Spleen (tissue), 11 donors: ENCODE measurements around the gene CRYBG1. TPM values are rescaled to one million over a fixed set of nuclear protein-coding genes. Genes with fewer than 3 reads are reported as not detected.

Experiments
- DNase-seq: peaks from one replicate; pipeline ENCODE4 v3.0.0-alpha.2; 2020
- H3K27ac ChIP-seq, 8 donors: fragments of 200-600 bp; sonication (generic) in 7 of 8; 1 replicate in 4 of 8; 2 replicates in 4 of 8; pipeline versions ENCODE4 v1.5.0 to v1.8.0; 2016 to 2021; ENCODE audit warnings: inconsistent platforms in 4 of 8, mild to moderate bottlenecking in 4 of 8, moderate library complexity in 1 of 8
- H3K27me3 ChIP-seq, 7 donors: fragments of 200-600 bp; sonication (generic) in 6 of 7; replicated peaks in 1 of 7; 1 replicate in 4 of 7; 2 replicates in 3 of 7; pipeline versions ENCODE4 v1.5.0 to v1.8.0; 2016 to 2021; ENCODE audit warnings: inconsistent platforms in 3 of 7, mild to moderate bottlenecking in 1 of 7
- H3K36me3 ChIP-seq, 6 donors: fragments of 200-600 bp; sonication (generic) in 5 of 6; 1 replicate in 4 of 6; 2 replicates in 2 of 6; pipeline versions ENCODE4 v1.5.0 to v1.8.0; 2016 to 2021; ENCODE audit warnings: inconsistent platforms in 2 of 6
- H3K4me1 ChIP-seq, 6 donors: fragments of 200-600 bp; sonication (generic) in 5 of 6; 1 replicate in 3 of 6; 2 replicates in 3 of 6; pipeline versions ENCODE4 v1.5.0 to v1.8.0; 2016 to 2021; ENCODE audit warnings: inconsistent platforms in 3 of 6
- H3K4me3 ChIP-seq, 8 donors: fragments of 200-600 bp; sonication (generic) in 7 of 8; 1 replicate in 4 of 8; 2 replicates in 4 of 8; pipeline versions ENCODE4 v1.5.0 to v1.8.0; 2016 to 2021; ENCODE audit warnings: inconsistent platforms in 4 of 8, mild to moderate bottlenecking in 4 of 8, moderate library complexity in 2 of 8
- H3K9me3 ChIP-seq, 8 donors: fragments of 200-600 bp; sonication (generic) in 7 of 8; 1 replicate in 4 of 8; 2 replicates in 4 of 8; pipeline versions ENCODE4 v1.5.0 to v1.8.0; 2016 to 2021; ENCODE audit warnings: inconsistent platforms in 4 of 8
- CTCF ChIP-seq, 11 experiments: fragments of 200-600 bp in 7 of 11; fragments of 450-650 bp in 4 of 11; sonication (generic) in 4 of 11; IDR thresholded peaks in 8 of 11; conservative IDR thresholded peaks in 3 of 11; 1 replicate in 7 of 11; 2 replicates in 4 of 11; pipeline versions ENCODE4 v1.4.0 to v1.8.0; 2016 to 2021; ENCODE audit warnings: antibody characterized with exemption in 11 of 11, inconsistent platforms in 4 of 11, mild to moderate bottlenecking in 1 of 11
- POLR2A ChIP-seq, 3 donors: fragments of 450-650 bp; IDR thresholded peaks; one replicate each; pipeline ENCODE4 v1.5.1; 2017; ENCODE audit warnings: antibody characterized with exemption in 3 of 3, mild to moderate bottlenecking in 1 of 3
- POLR2AphosphoS5 ChIP-seq, 3 donors: sonication (generic); formaldehyde crosslinking; IDR thresholded peaks; one replicate each; pipeline ENCODE4 v1.5.1; 2017; ENCODE audit warnings: antibody characterized with exemption in 3 of 3
- WGBS, 5 donors: extraction: QIAGEN DNeasy Blood & Tissue Kit in 3 of 5; methylation state at CpG; one replicate each; pipeline versions ENCODE4 v1.1.5 to v1.1.7; 2013 to 2018; 5-methylcytosine and 5-hydroxymethylcytosine counted together
- intact Hi-C: fragments of 100-400 bp; cut with DNase I; formaldehyde crosslinking; loops from one replicate; pipeline ENCODE4 v1.15.0; 2023; ENCODE audit warnings: low total_unique reads
- polyA plus RNA-seq, 3 donors: library from polyadenylated mRNA; stranded (reverse); fragments of 200-250 nt; gene quantifications; one replicate each; pipeline ENCODE4 v1.2.1, GENCODE V29; 2013
- total RNA-seq, 7 donors: library from RNA; depleted of rRNA in 3 of 7; stranded (reverse); fragments of >200 nt in 3 of 7; fragmentation: NEBNext Ultra II Directional in 4 of 7; extraction: Animal tissue kit (Norgen Biotek cat#: 25700) in 4 of 7; gene quantifications; one replicate each; pipeline versions ENCODE4 v1.1.0 to v1.2.1, GENCODE V29; 2016 to 2021
- donor health status: healthy with polysubstance abuse.
- donor health status: DM: no; HTN: no; CAD: no; lungs with moderate emphysema.
- donor health status: DM: no; HTN: no; CAD: no.
- donor health status: Bipolar disorder and iron deficiency.
- donor health status: healthy.
- donor health status: DM: no; HTN: no; CAD: no.
- donor health status: DM: yes; HTN: yes; CAD: no.

The CRYBG1 gene
- total and polyA plus RNA-seq, 10 donors, result 5.6 to 39.1 (median 28.1) TPM

- 20 to 43% (median 34%) methylated on average over 1 of the region's 1 CpG for WGBS, 5 donors
- Histone ChIP-seq H3K4me3 (peak overlapping the region in 2 of 8 donors; percentile 34 to 62), H3K4me1 (peaks cover 29 to 84% (median 59%) of the 10 kb centered on the region in 6 donors), H3K36me3 (peaks cover 0 to 57% (median 24%) of the 10 kb centered on the region in 6 donors), H3K9me3 (no peaks in the 10 kb centered on the region), H3K27me3 (no peaks in the 10 kb centered on the region), H3K27ac (peak overlapping the region; percentile 54 to 97 (median 92))
- DNase-seq, result no peak
- intact Hi-C loops, result no loop called here
- TF ChIP-seq POLR2A (IDR thresholded peaks at IDR 0.05), result no peak
- no peak for TF ChIP-seq POLR2AphosphoS5 (IDR thresholded peaks at IDR 0.05)
- no peak for TF ChIP-seq CTCF (IDR thresholded peaks at IDR 0.05 in 8 of 11, conservative IDR thresholded peaks at IDR 0.05 in 3 of 11)
Measured at GRCh38 chr6:106525882-106526275, 165.4 kb downstream of the CRYBG1 start.

- TF ChIP-seq CTCF (IDR thresholded peaks at IDR 0.05 in 8 of 11, conservative IDR thresholded peaks at IDR 0.05 in 3 of 11) (no peak), POLR2AphosphoS5 (IDR thresholded peaks at IDR 0.05) (no peak), POLR2A (IDR thresholded peaks at IDR 0.05) (no peak)
- 92 to 98% (median 96%) methylated on average over 2 of the region's 2 CpGs for WGBS, 5 donors
Measured at GRCh38 chr6:106527117-106527516, 166.6 kb downstream of the CRYBG1 start.

GRCh38 chr6:106527979-106528378, 167.5 kb downstream of the CRYBG1 start:
- TF ChIP-seq POLR2A (IDR thresholded peaks at IDR 0.05) (no peak), CTCF (IDR thresholded peaks at IDR 0.05 in 8 of 11, conservative IDR thresholded peaks at IDR 0.05 in 3 of 11) (no peak), POLR2AphosphoS5 (IDR thresholded peaks at IDR 0.05) (no peak)
- H3K36me3 ChIP-seq, result peaks cover 0 to 78% (median 26%) of the 10 kb centered on the region in 6 donors
- no peak for DNase-seq
- no peaks in the 10 kb centered on the region for H3K9me3 ChIP-seq
- no peak overlapping the region for H3K4me3 ChIP-seq
- H3K4me1 ChIP-seq, result peaks cover 27 to 78% (median 39%) of the 10 kb centered on the region in 6 donors
- no peaks in the 10 kb centered on the region for H3K27me3 ChIP-seq
- intact Hi-C loops, result no loop called here
- WGBS, 5 donors, result 67 to 90% (median 76%) methylated on average over 3 of the region's 3 CpGs
- H3K27ac ChIP-seq, result no peak overlapping the region

More at GRCh38 chr6:106527117-106527516, 166.6 kb downstream of the CRYBG1 start:
- intact Hi-C loops, result no loop called here
- Histone ChIP-seq H3K9me3 (no peaks in the 10 kb centered on the region), H3K36me3 (peaks cover 0 to 69% (median 26%) of the 10 kb centered on the region in 6 donors), H3K27ac (peak overlapping the region in 2 of 8 donors; percentile 97), H3K4me1 (peaks cover 29 to 80% (median 47%) of the 10 kb centered on the region in 6 donors), H3K27me3 (no peaks in the 10 kb centered on the region), H3K4me3 (no peak overlapping the region)
- DNase-seq, result no peak

- TF ChIP-seq POLR2A (IDR thresholded peaks at IDR 0.05) (no peak), POLR2AphosphoS5 (IDR thresholded peaks at IDR 0.05) (no peak), CTCF (IDR thresholded peaks at IDR 0.05 in 8 of 11, conservative IDR thresholded peaks at IDR 0.05 in 3 of 11) (no peak)
- Histone ChIP-seq H3K9me3 (no peaks in the 10 kb centered on the region), H3K4me3 (no peak overlapping the region), H3K36me3 (peaks cover 0 to 83% (median 30%) of the 10 kb centered on the region in 6 donors), H3K4me1 (peaks cover 23 to 78% (median 33%) of the 10 kb centered on the region in 6 donors), H3K27ac (no peak overlapping the region), H3K27me3 (no peaks in the 10 kb centered on the region)
- WGBS, 5 donors, result 89 to 95% (median 90%) methylated on average over 2 of the region's 2 CpGs
- intact Hi-C loops, result no loop called here
- DNase-seq, result no peak
Measured at GRCh38 chr6:106528521-106528920, 168.0 kb downstream of the CRYBG1 start.
